ENCODE data around the gene WDR47.

GRCh38 chr1:108955881-108956280, 86.0 kb downstream of the WDR47 start:
- TF ChIP-seq POLR2A (IDR thresholded peaks at IDR 0.05; ENCODE audit: low read length) (no peak), MAZ (IDR thresholded peaks at IDR 0.05; ENCODE audit: borderline replicate concordance, low read depth, low read length) (no peak), BHLHE40 (IDR thresholded peaks at IDR 0.05; ENCODE audit: low read depth, low read length) (no peak), ATOH8 (CRISPR knock-in tag; IDR thresholded peaks at IDR 0.05; ENCODE audit: low read depth) (no peak), CTCF (IDR thresholded peaks at IDR 0.05) (no peak)

Measured in A549 (cell line).